Measurements from ENCODE around the gene EEF1A2. TPM values are rescaled to one million over a fixed set of nuclear protein-coding genes. Genes with fewer than 3 reads are reported as not detected.

Gene EEF1A2
- total RNA-seq, 1 donor from 2014 or later: 858 TPM

- DNase-seq: no peak
Measured at GRCh38 chr20:63536997-63537524, 38.2 kb upstream of the EEF1A2 start, which contains the start of gene PTK6. Gene PTK6 (minus strand): TSS chr20:63537376. CDS start chr20:63537314, 62 bp downstream.

GRCh38 chr20:63536241-63536977, 37.5 kb upstream of the EEF1A2 start:
- peak; percentile 39 for DNase-seq

- DNase-seq: no peak
Measured at GRCh38 chr20:63534831-63535651, 36.2 kb upstream of the EEF1A2 start.

- DNase-seq: no peak
Measured at GRCh38 chr20:63534427-63534830, 35.5 kb upstream of the EEF1A2 start.

DNA sequence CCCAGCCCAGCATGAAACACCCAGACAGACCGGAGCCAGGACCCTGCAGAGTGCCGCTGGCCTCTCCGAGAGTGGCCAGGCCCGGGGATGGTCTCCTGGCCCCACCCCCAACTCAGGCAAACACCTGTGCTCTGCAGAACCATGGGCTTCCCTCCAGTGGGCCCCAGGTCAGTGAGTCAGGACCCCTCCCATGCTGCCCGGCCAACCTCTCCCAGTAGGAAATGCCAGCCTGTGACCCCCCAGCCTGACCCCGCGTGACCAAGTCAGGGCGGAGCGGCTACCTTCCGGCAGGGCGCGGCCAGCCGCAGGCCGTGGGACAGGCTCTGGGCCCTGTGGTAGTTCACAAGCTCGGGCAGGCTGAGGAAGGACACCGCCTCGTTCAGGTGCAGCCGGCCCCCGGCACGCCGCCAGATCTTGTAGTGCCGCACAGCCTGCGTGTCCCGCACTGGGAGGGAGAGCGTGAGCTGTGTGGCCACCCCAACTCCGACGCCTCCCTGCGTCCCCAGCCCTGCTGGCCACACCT, 35.0 kb upstream of the EEF1A2 start:
- no peak for DNase-seq

DNA sequence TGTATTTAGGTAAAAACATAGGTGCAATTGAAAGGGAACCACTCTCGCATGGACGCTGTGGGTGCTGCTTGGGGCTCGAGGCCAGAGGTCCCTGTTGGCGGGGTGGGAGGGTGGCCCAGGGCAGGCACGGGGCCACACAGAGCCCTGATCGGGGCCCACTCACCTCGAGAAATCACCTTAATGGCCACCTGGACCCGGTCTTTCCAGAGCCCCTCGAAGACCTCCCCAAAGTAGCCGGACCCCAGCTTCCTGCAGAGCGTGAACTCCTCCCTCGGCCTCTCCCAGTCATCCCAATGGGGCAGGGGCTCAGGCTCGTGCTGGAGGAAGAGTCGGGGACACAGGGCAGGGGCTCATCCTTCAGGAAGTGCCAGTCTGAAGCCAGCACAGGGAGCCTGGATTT, 34.5 kb upstream of the EEF1A2 start:
- no peak for DNase-seq

GRCh38 chr20:63532449-63532971, 33.6 kb upstream of the EEF1A2 start:
- DNase-seq: no peak

DNA sequence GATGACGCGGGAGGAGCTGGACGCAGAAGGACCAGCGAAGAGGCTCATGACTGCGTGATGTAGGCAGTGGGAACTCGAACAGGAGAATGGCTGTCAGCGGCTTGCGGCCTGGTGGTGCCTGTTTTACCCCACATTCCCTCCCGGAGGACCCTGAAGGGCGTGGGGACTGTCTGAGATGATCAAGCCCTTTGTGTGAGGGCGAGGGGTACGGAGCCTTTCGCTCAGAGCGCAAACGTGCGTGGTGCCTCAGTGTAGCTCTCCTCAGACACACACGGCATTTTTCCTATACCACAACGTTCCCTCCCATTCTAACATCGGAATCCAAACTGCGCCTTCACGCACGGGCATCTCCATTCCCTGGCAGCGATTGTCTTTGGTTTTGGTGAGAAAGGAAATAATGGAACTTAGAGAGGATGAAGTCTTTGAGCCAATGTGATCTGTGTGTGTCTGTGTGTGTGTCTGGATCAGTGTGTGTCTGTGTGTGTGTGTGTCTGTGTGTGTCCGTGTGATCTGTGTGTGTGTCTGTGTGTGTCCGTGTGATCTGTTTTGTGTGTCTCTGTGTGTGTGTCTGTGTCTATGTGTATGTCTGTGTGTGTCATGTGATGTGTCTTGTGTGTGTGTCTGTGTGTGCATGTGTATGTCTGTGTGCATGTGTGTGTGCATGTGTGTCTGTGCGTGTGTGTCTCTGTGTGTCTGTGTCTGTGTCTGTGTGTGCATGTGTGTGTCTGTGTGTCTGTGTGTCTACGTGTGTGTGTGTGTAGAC, 33.0 kb upstream of the EEF1A2 start:
- DNase-seq: no peak

DNA sequence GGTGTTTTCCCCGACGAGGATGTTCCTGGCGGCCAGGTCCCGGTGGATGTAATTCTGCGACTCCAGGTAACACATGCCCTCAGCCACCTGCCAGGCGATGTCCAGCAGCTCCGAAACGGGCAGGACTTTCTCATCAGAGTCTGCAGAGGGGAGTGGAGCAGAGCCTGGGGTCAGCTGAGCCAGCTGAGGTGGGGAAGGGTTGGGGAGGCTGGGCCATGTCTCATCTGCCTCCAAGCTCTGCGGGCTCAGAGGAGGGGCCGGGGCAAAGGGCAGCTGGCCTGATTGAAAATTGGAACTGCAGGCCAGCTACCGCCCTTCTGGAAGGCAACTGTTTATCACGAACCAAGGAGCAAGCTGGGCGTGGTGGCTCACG, 31.9 kb upstream of the EEF1A2 start:
- DNase-seq: no peak

DNA sequence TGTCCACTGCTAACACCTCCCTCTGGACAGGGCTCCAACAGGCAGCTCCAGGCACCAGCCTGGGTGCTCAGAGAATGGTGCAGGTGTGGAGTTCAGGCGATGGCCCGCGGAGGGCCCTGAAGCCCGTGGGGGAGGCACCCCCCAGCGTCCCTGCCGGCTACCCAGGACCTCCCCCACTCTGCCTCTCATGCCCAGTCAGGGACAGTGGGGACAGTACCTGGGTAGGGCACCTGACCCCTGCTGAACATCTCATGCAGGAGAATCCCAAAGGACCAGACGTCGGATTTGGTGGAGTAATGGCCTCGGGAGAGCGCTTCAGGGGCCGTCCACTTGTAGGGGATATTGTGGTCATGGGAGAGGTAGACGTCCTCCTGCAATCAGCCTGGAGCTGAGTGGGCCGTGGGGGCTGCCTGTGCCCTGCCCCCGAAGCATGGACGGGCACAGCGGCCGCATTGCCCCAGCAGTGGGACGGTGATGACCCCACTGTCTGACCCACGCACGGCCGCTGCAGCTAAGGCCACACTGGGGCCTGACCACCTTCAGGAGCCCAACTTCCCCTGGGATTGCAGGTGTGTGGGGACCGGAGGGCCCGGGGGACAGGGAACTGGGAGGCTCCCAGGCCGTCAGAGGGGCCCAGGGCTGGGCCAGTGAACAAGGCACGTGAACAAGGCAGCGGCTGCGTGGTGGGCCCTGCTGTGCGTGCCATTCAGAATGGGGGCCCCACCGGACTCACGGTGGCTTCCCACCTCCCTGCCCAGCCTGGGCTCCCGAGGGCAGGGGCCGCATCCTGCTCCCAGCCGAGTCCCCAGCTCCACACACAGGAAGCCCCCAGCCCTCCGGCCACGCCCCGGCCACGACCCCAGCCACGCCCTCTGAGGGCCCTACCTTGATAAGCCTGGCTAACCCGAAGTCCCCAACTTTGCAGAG, 31.2 kb upstream of the EEF1A2 start:
- DNase-seq: no peak

- DNase-seq: no peak
Measured at GRCh38 chr20:63529180-63529860, 30.4 kb upstream of the EEF1A2 start.

DNA sequence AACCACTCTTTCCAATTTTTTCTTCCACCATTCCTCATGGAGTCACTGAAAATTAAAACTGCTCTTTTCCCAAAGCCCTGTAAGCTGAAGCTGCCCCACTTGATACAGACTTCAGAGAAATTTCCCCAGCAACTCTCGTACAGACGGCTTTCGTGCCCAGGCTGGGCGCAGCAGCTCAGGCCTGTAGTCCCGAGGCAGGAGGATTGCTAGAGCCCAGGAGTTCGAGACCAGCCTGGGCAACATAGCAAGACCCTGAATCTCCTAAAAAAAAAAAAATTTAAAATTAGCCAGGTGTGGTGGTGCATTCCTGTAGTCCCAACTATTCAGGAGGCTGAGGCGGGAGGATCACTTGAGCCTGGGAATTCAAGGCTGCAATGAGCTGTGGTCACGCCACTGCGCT, 28.3 kb upstream of the EEF1A2 start:
- DNase-seq: no peak

DNA sequence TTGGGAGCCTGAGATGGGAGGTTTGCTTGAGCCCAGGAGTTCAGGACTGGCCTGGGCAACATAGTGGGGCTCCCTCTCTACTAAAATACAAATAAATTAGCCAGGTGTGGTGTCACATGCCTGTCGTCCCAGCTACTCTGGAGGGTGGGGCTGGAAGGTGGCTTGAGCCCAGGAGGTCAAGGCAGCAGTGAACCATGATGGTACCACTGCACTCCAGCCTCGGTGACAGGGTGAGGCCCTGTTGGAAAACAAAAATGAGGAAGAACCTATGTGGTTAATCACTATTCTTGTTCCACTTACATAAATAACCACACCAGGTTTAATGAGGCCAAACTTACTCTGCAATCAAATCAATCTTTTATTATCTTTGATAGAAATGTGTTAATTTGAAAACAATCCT, 27.1 kb upstream of the EEF1A2 start:
- no peak for DNase-seq

DNA sequence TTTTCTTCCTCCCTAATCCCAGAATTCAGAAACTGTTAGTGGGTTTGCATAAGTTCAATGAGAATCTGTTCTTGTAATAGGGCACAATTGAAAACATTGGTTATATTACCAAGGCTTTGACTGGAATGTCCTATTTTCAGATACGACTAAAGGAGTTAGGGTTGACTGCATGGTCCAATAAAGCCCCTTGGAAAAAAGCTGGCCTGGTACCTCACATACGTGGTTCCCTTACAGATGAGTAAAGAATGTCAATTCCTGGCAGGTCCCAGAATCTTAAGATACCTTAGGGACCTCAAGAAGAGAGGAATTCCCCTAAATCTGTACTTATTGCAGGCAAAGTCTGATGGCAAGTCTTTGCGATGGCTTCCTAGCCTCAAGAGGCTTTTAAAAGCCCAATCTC, 26.3 kb upstream of the EEF1A2 start:
- DNase-seq: no peak

DNA sequence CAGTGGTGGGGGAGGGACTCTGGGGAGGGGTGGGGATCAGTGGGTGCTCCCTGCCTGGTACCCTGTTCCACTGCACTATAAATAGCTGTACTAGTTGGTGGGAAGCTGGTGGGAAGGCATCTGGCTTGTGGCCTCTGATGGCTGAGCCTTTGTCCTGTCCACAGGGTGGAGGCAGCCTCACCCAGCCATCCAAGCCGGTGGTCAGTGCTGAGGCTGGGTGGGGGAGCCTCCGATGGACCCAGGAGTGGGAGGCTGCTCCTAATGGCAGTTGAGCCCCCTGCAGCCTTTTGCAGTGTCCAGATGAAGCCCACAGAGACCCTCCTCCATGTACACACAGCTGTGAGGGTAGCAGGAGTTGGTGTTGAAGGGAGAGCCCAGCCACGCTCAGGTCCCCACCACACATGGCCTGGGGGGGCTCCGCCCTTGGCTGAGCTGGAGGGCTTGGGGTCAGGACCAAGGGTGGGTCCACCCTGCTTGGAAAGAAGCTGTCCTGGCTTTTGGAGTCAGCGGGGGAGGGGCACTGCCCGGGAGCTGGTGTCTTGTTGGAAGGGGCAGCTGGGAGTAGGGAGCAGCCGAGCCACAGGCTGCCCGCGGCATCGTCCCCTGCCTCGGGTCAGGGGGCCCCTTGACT, 24.2 kb upstream of the EEF1A2 start:
- DNase-seq: no peak

DNA sequence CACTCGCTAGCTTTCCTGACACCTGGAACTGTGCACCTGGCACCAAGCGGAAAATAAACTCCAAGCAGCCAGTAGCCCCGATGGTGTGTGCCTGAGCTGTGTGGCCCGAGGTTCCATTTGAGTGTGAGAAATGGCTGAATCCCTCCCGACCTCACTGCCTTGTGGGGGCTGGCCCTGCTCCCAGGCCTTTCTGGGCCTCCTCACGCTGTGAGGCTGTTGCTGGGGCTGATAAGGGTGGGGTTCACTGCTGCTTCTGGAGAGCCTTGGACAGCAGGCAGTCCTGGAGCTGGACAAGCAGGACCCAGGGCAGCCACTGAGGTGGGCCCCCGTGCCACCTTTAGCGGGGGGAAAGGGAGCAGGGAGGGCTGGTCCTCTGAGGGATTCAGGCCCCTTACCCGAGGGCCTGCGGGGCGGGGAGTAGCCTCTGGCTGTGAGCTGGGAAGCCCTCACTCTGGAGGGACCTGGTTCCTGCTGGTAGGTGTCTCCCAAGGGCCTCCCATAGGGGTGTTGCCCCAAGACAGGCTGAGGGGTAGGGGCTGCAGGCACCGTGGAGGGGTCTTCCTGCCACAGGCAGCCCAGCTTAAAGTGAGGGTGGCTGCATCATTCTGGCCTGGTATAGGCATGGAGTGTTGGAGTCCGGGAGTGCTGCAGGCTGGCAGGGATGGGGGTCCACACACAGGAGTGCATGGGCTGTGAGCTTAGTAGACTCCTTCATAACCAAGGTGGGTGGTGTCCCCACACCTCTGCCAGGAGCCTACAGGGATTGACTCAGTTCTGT, 23.4 kb upstream of the EEF1A2 start:
- no peak for DNase-seq

- DNase-seq: no peak
Measured at GRCh38 chr20:63521602-63522001, 22.7 kb upstream of the EEF1A2 start.

GRCh38 chr20:63520934-63521601, 22.2 kb upstream of the EEF1A2 start:
- peak; percentile 88 for DNase-seq
